ENCODE results near the gene MYO1C.

Gene MYO1C

GRCh38 chr17:1482680-1483079 lies 9.8 kb downstream of the MYO1C start:
- DNase-seq, result no peak

GRCh38 chr17:1481736-1482135 lies 10.8 kb downstream of the MYO1C start:
- no peak for DNase-seq

- DNase-seq, result no peak
Measured at GRCh38 chr17:1480747-1481465, 11.6 kb downstream of the MYO1C start.

- no peak for DNase-seq
Measured at GRCh38 chr17:1478418-1478817, 14.1 kb downstream of the MYO1C start.

GRCh38 chr17:1475321-1475854 lies 17.1 kb downstream of the MYO1C start:
- no peak for DNase-seq

GRCh38 chr17:1474402-1475189 lies 17.9 kb downstream of the MYO1C start:
- DNase-seq, result no peak

- DNase-seq, result no peak
Measured at GRCh38 chr17:1473841-1474240, 18.6 kb downstream of the MYO1C start.

GRCh38 chr17:1473170-1473569 lies 19.3 kb downstream of the MYO1C start:
- peak; percentile 61 for DNase-seq

- no peak for DNase-seq
Measured at GRCh38 chr17:1471911-1472821, 20.3 kb downstream of the MYO1C start.

- DNase-seq, result no peak
Measured at GRCh38 chr17:1471490-1471889, 21.0 kb downstream of the MYO1C start.

GRCh38 chr17:1470755-1471462 lies 21.6 kb downstream of the MYO1C start:
- DNase-seq, result no peak

- no peak for DNase-seq
Measured at GRCh38 chr17:1470071-1470754, 22.3 kb downstream of the MYO1C start.

GRCh38 chr17:1469231-1469852 lies 23.1 kb downstream of the MYO1C start:
- no peak for DNase-seq

- no peak for DNase-seq
Measured at GRCh38 chr17:1467898-1468492, 24.5 kb downstream of the MYO1C start.

- no peak for DNase-seq
Measured at GRCh38 chr17:1467258-1467657, 25.2 kb downstream of the MYO1C start.

- no peak for DNase-seq
Measured at GRCh38 chr17:1464186-1464585, 28.3 kb downstream of the MYO1C start.

- DNase-seq, result no peak
Measured at GRCh38 chr17:1462164-1463112, 30.0 kb downstream of the MYO1C start.

- DNase-seq, result no peak
Measured at GRCh38 chr17:1461198-1461944, 31.1 kb downstream of the MYO1C start.

GRCh38 chr17:1460233-1460632 lies 32.3 kb downstream of the MYO1C start:
- DNase-seq, result no peak
